Esophagus squamous epithelium (tissue), 5 donors: Measurements from ENCODE around the gene SDHB. TPM values are rescaled to one million over a fixed set of nuclear protein-coding genes. Genes with fewer than 3 reads are reported as not detected.

ENCODE experiments used
- DNase-seq: peaks from one replicate; lab custom pipeline; 2025; lab: John Stamatoyannopoulos, UW
- H3K27ac ChIP-seq, 4 donors: fragments of 200-600 bp; sonication (generic); one replicate each; pipeline ENCODE4 v1.5.1; 2016 to 2019; ENCODE audit warnings: mild to moderate bottlenecking in 1 of 4
- H3K27me3 ChIP-seq, 4 donors: fragments of 200-600 bp; sonication (generic); 1 replicate in 3 of 4; 2 replicates in 1 of 4; pipeline versions ENCODE4 v1.5.1 to v1.6.0; 2017 to 2021; ENCODE audit warnings: antibody characterized with exemption in 1 of 4
- H3K36me3 ChIP-seq, 3 donors: fragments of 200-600 bp; sonication (generic); one replicate each; pipeline ENCODE4 v1.5.1; 2016 to 2019
- H3K4me1 ChIP-seq, 3 donors: fragments of 200-600 bp; sonication (generic); one replicate each; pipeline ENCODE4 v1.5.1; 2017 to 2019
- H3K4me3 ChIP-seq, 4 donors: fragments of 200-600 bp; sonication (generic); 1 replicate in 3 of 4; 2 replicates in 1 of 4; pipeline ENCODE4 v1.5.1; 2016 to 2019; ENCODE audit warnings: mild to moderate bottlenecking in 2 of 4, moderate library complexity in 1 of 4
- H3K9me3 ChIP-seq, 3 donors: fragments of 200-600 bp; sonication (generic); one replicate each; pipeline ENCODE4 v1.5.1; 2016 to 2019
- CTCF ChIP-seq, 6 experiments: fragments of 450-650 bp in 4 of 6; fragments of 200-600 bp in 2 of 6; sonication (generic) in 2 of 6; IDR thresholded peaks; one replicate each; pipeline ENCODE4 v1.5.1; 2016 to 2019; ENCODE audit warnings: antibody characterized with exemption in 6 of 6, mild to moderate bottlenecking in 4 of 6, moderate library complexity in 4 of 6
- POLR2A ChIP-seq, 4 donors: fragments of 450-650 bp; IDR thresholded peaks; one replicate each; pipeline ENCODE4 v1.6.1; 2017; ENCODE audit warnings: antibody characterized with exemption in 4 of 4, mild to moderate bottlenecking in 4 of 4, moderate library complexity in 3 of 4
- WGBS, 2 donors: methylation state at CpG; one replicate each; pipeline ENCODE4 v1.1.5; 2018; 5-methylcytosine and 5-hydroxymethylcytosine counted together
- intact Hi-C: fragments of 100-400 bp; cut with DNase I; formaldehyde crosslinking; loops from one replicate; pipeline ENCODE4 v1.15.0; 2022
- total RNA-seq, 4 donors: library from RNA; depleted of rRNA; stranded (reverse); fragments of >200 nt; gene quantifications; one replicate each; pipeline ENCODE4 v1.1.0, GENCODE V29; 2016
- donor health status: DM: yes; HTN: yes; CAD: no.

The SDHB gene
- total RNA-seq, 4 donors from 2014 or later = 78.4 to 137 (median 119) TPM

GRCh38 chr1:16977377-16977776 lies 76.5 kb downstream of the SDHB start:
- Histone ChIP-seq H3K4me3 (no peak overlapping the region), H3K27ac (no peak overlapping the region), H3K27me3 (peaks cover 0 to 31% (median 0%) of the 10 kb centered on the region in 4 donors), H3K9me3 (no peaks in the 10 kb centered on the region), H3K4me1 (peaks cover 11 to 60% (median 19%) of the 10 kb centered on the region in 3 donors), H3K36me3 (no peaks in the 10 kb centered on the region)
- intact Hi-C loops = no loop called here
- no peak for DNase-seq
- TF ChIP-seq POLR2A (IDR thresholded peaks at IDR 0.05) = no peak
- TF ChIP-seq CTCF (IDR thresholded peaks at IDR 0.05) = no peak
- WGBS, 2 donors = 87 to 98% methylated on average over 5 of the region's 5 CpGs

GRCh38 chr1:16976966-16977365 lies 76.9 kb downstream of the SDHB start:
- no peak overlapping the region for H3K27ac ChIP-seq
- no peak for TF ChIP-seq POLR2A (IDR thresholded peaks at IDR 0.05)
- no peak for TF ChIP-seq CTCF (IDR thresholded peaks at IDR 0.05)

GRCh38 chr1:16975838-16976237 lies 78.0 kb downstream of the SDHB start:
- WGBS, 2 donors = 65 to 74% methylated on average over 7 to 13 of the region's 14 CpGs
- intact Hi-C loops = no loop called here
- DNase-seq = no peak
- TF ChIP-seq CTCF (IDR thresholded peaks at IDR 0.05) (no peak), POLR2A (IDR thresholded peaks at IDR 0.05) (no peak)
- H3K27ac ChIP-seq = no peak overlapping the region
- H3K9me3 ChIP-seq = no peaks in the 10 kb centered on the region
- peaks cover 0 to 23% (median 0%) of the 10 kb centered on the region in 4 donors for H3K27me3 ChIP-seq
- H3K4me1 ChIP-seq = peaks cover 11 to 57% (median 15%) of the 10 kb centered on the region in 3 donors
- no peak overlapping the region for H3K4me3 ChIP-seq
- peaks cover 0 to 8% (median 0%) of the 10 kb centered on the region in 3 donors for H3K36me3 ChIP-seq

More at GRCh38 chr1:16976966-16977365, 76.9 kb downstream of the SDHB start:
- Histone ChIP-seq H3K36me3 (no peaks in the 10 kb centered on the region), H3K27me3 (peaks cover 0 to 31% (median 0%) of the 10 kb centered on the region in 4 donors), H3K4me3 (no peak overlapping the region), H3K4me1 (peaks cover 11 to 60% (median 19%) of the 10 kb centered on the region in 3 donors), H3K9me3 (no peaks in the 10 kb centered on the region)
- WGBS, 2 donors = 78% methylated on average over 8 of the region's 16 CpGs; no CpG with 5 or more reads in 1 of the 2 donors
- no peak for DNase-seq
- intact Hi-C loops = no loop called here

GRCh38 chr1:16975211-16975610 lies 78.6 kb downstream of the SDHB start:
- intact Hi-C loops = no loop called here
- peaks cover 0 to 15% (median 5%) of the 10 kb centered on the region in 3 donors for H3K36me3 ChIP-seq
- H3K9me3 ChIP-seq = no peaks in the 10 kb centered on the region
- TF ChIP-seq POLR2A (IDR thresholded peaks at IDR 0.05) = no peak
- TF ChIP-seq CTCF (IDR thresholded peaks at IDR 0.05) = no peak
- DNase-seq = no peak
- 62 to 70% methylated on average over 8 to 14 of the region's 14 CpGs for WGBS, 2 donors
- peaks cover 8 to 51% (median 11%) of the 10 kb centered on the region in 3 donors for H3K4me1 ChIP-seq
- no peak overlapping the region for H3K27ac ChIP-seq
- no peak overlapping the region for H3K4me3 ChIP-seq
- H3K27me3 ChIP-seq = peaks cover 0 to 17% (median 0%) of the 10 kb centered on the region in 4 donors

GRCh38 chr1:16973215-16973614 lies 80.6 kb downstream of the SDHB start:
- DNase-seq = no peak
- 87 to 89% methylated on average over 5 to 7 of the region's 9 CpGs for WGBS, 2 donors
- Histone ChIP-seq H3K9me3 (no peaks in the 10 kb centered on the region), H3K27me3 (no peaks in the 10 kb centered on the region), H3K27ac (no peak overlapping the region), H3K36me3 (peaks cover 0 to 35% (median 14%) of the 10 kb centered on the region in 3 donors), H3K4me1 (peaks cover 0 to 31% (median 3%) of the 10 kb centered on the region in 3 donors), H3K4me3 (no peak overlapping the region)
- intact Hi-C loops = no loop called here
- TF ChIP-seq POLR2A (IDR thresholded peaks at IDR 0.05) = no peak
- no peak for TF ChIP-seq CTCF (IDR thresholded peaks at IDR 0.05)
